IMR-90 (cell line): ENCODE measurements around the gene GBE1. TPM values are rescaled to one million over a fixed set of nuclear protein-coding genes. Genes with fewer than 3 reads are reported as not detected.

Experiments used
- ATAC-seq: fragments of 200-7000 bp; cut with Tn5 transposase; 2 replicates; pipeline ENCODE4 v1.9.1; 2020; ENCODE audit warnings: low read depth, mild to moderate bottlenecking, moderate library complexity
- BruUV-seq: library from RNA; stranded (reverse); fragments of 400-500 nt; replicated peaks from 2 replicates; lab custom pipeline; 2021; lab: Mats Ljungman, UMichigan
- CTCF ChIA-PET: fragments of 300-600 bp; formaldehyde crosslinking; extraction: SDS; loops from one replicate; lab custom pipeline; 2021; ENCODE audit warnings: antibody characterized with exemption; lab: Yijun Ruan, JAX
- POLR2A ChIA-PET: fragments of 300-600 bp; sonication (Branson Sonifier 250); formaldehyde crosslinking; loops from one replicate; lab custom pipeline; 2022; ENCODE audit warnings: antibody characterized with exemption; ENCODE audit not compliant: unreplicated experiment; lab: Charles Lee
- DNase-seq: peaks from one replicate; pipeline ENCODE4 v3.0.0; 2013
- H2AFZ ChIP-seq: replicated peaks from 2 replicates; pipeline ENCODE3; 2013; ENCODE audit warnings: low read length, mild to moderate bottlenecking; ENCODE audit not compliant: poor library complexity
- H2AK5ac ChIP-seq: 2 replicates; pipeline ENCODE4 v1.6.1; 2013; ENCODE audit warnings: low read depth, low read length, inconsistent platforms
- H2AK9ac ChIP-seq: replicated peaks from 2 replicates; pipeline ENCODE3; 2013; ENCODE audit warnings: mild to moderate bottlenecking, low read depth, low read length, moderate library complexity; ENCODE audit not compliant: poor library complexity
- H2BK120ac ChIP-seq: 2 replicates; pipeline ENCODE4 v1.6.1; 2013; ENCODE audit warnings: low read depth, low read length, inconsistent platforms
- H2BK15ac ChIP-seq: 3 replicates; pipeline ENCODE4 v1.6.1; 2013; ENCODE audit warnings: low read depth, low read length, inconsistent platforms
- H2BK20ac ChIP-seq: 2 replicates; pipeline ENCODE4 v1.6.1; 2013; ENCODE audit warnings: low read depth, mild to moderate bottlenecking, inconsistent platforms, low read length, moderate library complexity
- H2BK5ac ChIP-seq: 2 replicates; pipeline ENCODE4 v1.6.1; 2013; ENCODE audit warnings: mild to moderate bottlenecking, low read depth, low read length, inconsistent platforms; ENCODE audit not compliant: poor library complexity, severe bottlenecking
- H3K14ac ChIP-seq: replicated peaks from 2 replicates; pipeline ENCODE4 v1.6.1; 2013; ENCODE audit warnings: low read depth, low read length, inconsistent platforms
- H3K18ac ChIP-seq: 2 replicates; pipeline ENCODE4 v1.6.1; 2013; ENCODE audit warnings: low read depth, low read length, control low read depth
- H3K23ac ChIP-seq: 2 replicates; pipeline ENCODE4 v1.6.1; 2013; ENCODE audit warnings: low read depth, low read length, inconsistent platforms
- H3K27ac ChIP-seq: 2 replicates; pipeline ENCODE4 v1.5.1; 2013; ENCODE audit warnings: mild to moderate bottlenecking, control low read depth, low read length; ENCODE audit not compliant: insufficient read depth
- H3K27me3 ChIP-seq: 2 replicates; pipeline ENCODE4 v1.6.1; 2013; ENCODE audit warnings: low read length; ENCODE audit not compliant: control insufficient read depth, insufficient read depth
- H3K36me3 ChIP-seq: 2 replicates; pipeline ENCODE4 v1.6.1; 2013; ENCODE audit warnings: low read length, mixed read lengths; ENCODE audit not compliant: control insufficient read depth, insufficient read depth
- H3K4ac ChIP-seq: 2 replicates; pipeline ENCODE4 v1.6.1; 2013; ENCODE audit warnings: low read depth, low read length, inconsistent platforms
- H3K4me1 ChIP-seq: 2 replicates; pipeline ENCODE4 v1.6.1; 2013; ENCODE audit warnings: low read length, mixed read lengths; ENCODE audit not compliant: control insufficient read depth, insufficient read depth
- H3K4me2 ChIP-seq: 2 replicates; pipeline ENCODE4 v1.6.1; 2013; ENCODE audit warnings: low read depth, mild to moderate bottlenecking, control low read depth, low read length, moderate library complexity
- H3K4me3 ChIP-seq: 2 replicates; pipeline ENCODE4 v1.5.1; 2013; ENCODE audit warnings: low read depth, mild to moderate bottlenecking, control low read depth, low read length, moderate library complexity; ENCODE audit not compliant: insufficient read depth
- H3K56ac ChIP-seq: 2 replicates; pipeline ENCODE4 v1.6.1; 2013; ENCODE audit warnings: low read length, inconsistent platforms; ENCODE audit not compliant: insufficient read depth; ENCODE audit errors: extremely low read depth
- H3K79me1 ChIP-seq, 2 experiments: 2 replicates each; pipeline ENCODE4 v1.6.1; 2013; ENCODE audit warnings: low read length in 2 of 2, inconsistent platforms in 1 of 2, low read depth in 1 of 2
- H3K9ac ChIP-seq: 2 replicates; pipeline ENCODE4 v1.6.1; 2013; ENCODE audit warnings: low read depth, low read length, control low read depth
- H3K9me1 ChIP-seq: 2 replicates; pipeline ENCODE4 v1.6.1; 2013; ENCODE audit warnings: low read length, inconsistent platforms; ENCODE audit not compliant: insufficient read depth
- H3K9me3 ChIP-seq: 2 replicates; pipeline ENCODE4 v1.6.1; 2013; ENCODE audit warnings: low read length; ENCODE audit not compliant: control insufficient read depth, insufficient read depth
- H4K20me1 ChIP-seq: 2 replicates; pipeline ENCODE4 v1.6.1; 2013; ENCODE audit warnings: low read length, inconsistent platforms; ENCODE audit not compliant: insufficient read depth
- H4K5ac ChIP-seq: 2 replicates; pipeline ENCODE4 v1.6.1; 2013; ENCODE audit warnings: mild to moderate bottlenecking, low read depth, low read length, control low read depth
- H4K8ac ChIP-seq, 2 experiments: 2 replicates each; pipeline ENCODE4 v1.6.1; 2013; ENCODE audit warnings: low read depth in 2 of 2, low read length in 2 of 2, control low read depth in 1 of 2, inconsistent platforms in 1 of 2
- H4K91ac ChIP-seq: 2 replicates; pipeline ENCODE4 v1.6.1; 2013; ENCODE audit warnings: low read depth, low read length, inconsistent platforms; ENCODE audit not compliant: insufficient read depth
- BHLHE40 ChIP-seq: fragments of 150-350 bp; IDR thresholded peaks from 2 replicates; pipeline ENCODE4 v1.6.1; 2016; ENCODE audit warnings: mild to moderate bottlenecking, low read depth, low read length
- CEBPB ChIP-seq: IDR thresholded peaks from 2 replicates; pipeline ENCODE4 v1.6.1; 2012; ENCODE audit warnings: low read depth, low read length, improper control_type of control experiment
- NFE2L2 ChIP-seq: fragments of 150-350 bp; IDR thresholded peaks from 2 replicates; pipeline ENCODE4 v1.6.1; 2016; ENCODE audit warnings: low read depth, mild to moderate bottlenecking, low read length
- SMC3 ChIP-seq: fragments of 150-350 bp; IDR thresholded peaks from 2 replicates; pipeline ENCODE4 v1.6.1; 2016; ENCODE audit warnings: low read depth, mild to moderate bottlenecking, antibody characterized with exemption, low read length, moderate library complexity
- WGBS, 2 experiments: methylation state at CpG; one replicate each; pipeline versions ENCODE4 v1.1.5 to v1.1.7; 2013; ENCODE audit warnings: missing lambda C conversion rate in 2 of 2; ENCODE audit not compliant: insufficient read length in 1 of 2; ENCODE audit errors: extremely low coverage in 2 of 2; 5-methylcytosine and 5-hydroxymethylcytosine counted together
- dilution Hi-C: fragments of 300-500 bp; cut with HindIII; formaldehyde crosslinking; loops from one replicate; pipeline ENCODE4 v1.14.3; 2018; ENCODE audit warnings: low sequenced_read_pairs; ENCODE audit not compliant: unreplicated experiment
- in situ Hi-C: fragments of 300-500 bp; cut with MboI; formaldehyde crosslinking; loops from 3 replicates; pipeline ENCODE4 v1.14.3; 2019; ENCODE audit warnings: low sequenced_read_pairs, inconsistent platforms, mixed read lengths
- intact Hi-C: fragments of 100-400 bp; cut with micrococcal nuclease; formaldehyde crosslinking; loops from 2 replicates; pipeline ENCODE4 v1.10.0; 2022
- polyA plus RNA-seq, 3 experiments: library from polyadenylated mRNA; depleted of rRNA; stranded (reverse); fragments of >200 nt; gene quantifications; 2 replicates each; pipeline ENCODE4 v1.2.3, GENCODE V29; 2012; ENCODE audit warnings: low replicate concordance in 1 of 3
- total RNA-seq: library from RNA; depleted of rRNA; stranded (reverse); fragments of >200 nt; gene quantifications from 2 replicates; pipeline ENCODE4 v1.2.3, GENCODE V29; 2012

GBE1 gene
- total and polyA plus RNA-seq, 2 of the 4 experiments (the other 2 are of a cell fraction): 36.7 to 90.3 TPM

- TF ChIP-seq NFE2L2: no peak
Observed at GRCh38 chr3:81530180-81530939, 231.1 kb downstream of the GBE1 start (continued).

GRCh38 chr3:81521855-81522254 lies 239.6 kb downstream of the GBE1 start:
- TF ChIP-seq CEBPB (no peak), SMC3 (no peak), BHLHE40 (no peak)
- Histone ChIP-seq H3K27me3 (no peaks in the 10 kb centered on the region), H3K9me3 (no peaks in the 10 kb centered on the region), H3K27ac (no peak overlapping the region), H2BK15ac (no peak overlapping the region), H4K91ac (no peak overlapping the region), H4K8ac (no peak overlapping the region), H2BK120ac (no peak overlapping the region), H3K4me2 (no peak overlapping the region), H2BK20ac (no peak overlapping the region), H3K36me3 (0 out of 2 replicates have a peak, but pooled peaks cover 1% of the 10 kb centered on the region), H3K14ac (no peak overlapping the region), H3K9ac (no peak overlapping the region), H4K20me1 (no peaks in the 10 kb centered on the region), H3K18ac (no peak overlapping the region), H4K5ac (no peak overlapping the region), H2AK9ac (no peak overlapping the region), H2AFZ (no peak overlapping the region), H3K4ac (no peak overlapping the region), H2AK5ac (no peak overlapping the region), H3K79me1 (peaks cover 0 to 3% of the 10 kb centered on the region in 2 experiments; a peak in 1 of 4 replicates), H3K23ac (no peak overlapping the region), H3K4me1 (no peaks in the 10 kb centered on the region), H3K9me1 (no peaks in the 10 kb centered on the region), H2BK5ac (no peak overlapping the region), H3K4me3 (no peak overlapping the region), H3K56ac (no peak overlapping the region)
- no peak for DNase-seq
- BruUV-seq: no TSS peak
- intact Hi-C loops: no loop called here
- ChIA-PET CTCF (interaction anchor here (0.5 kb wide), 1 partner anchor 8 kb away, joined by 5 read pairs; no protein-coding TSS in a partner anchor), POLR2A (no interaction called here)
- no peak for ATAC-seq
- WGBS, 2 experiments: 100% methylated on average over 1 of the region's 2 CpGs; no CpG with 5 or more reads in 1 of the 2 experiments
- dilution Hi-C loops: no loop called here
- in situ Hi-C loops: no loop called here
